SIG-M5 (cell line): ENCODE data around the gene KRTAP29-1.
"Not testable (repeated sequence)": the region's sequence is repeated elsewhere in the genome, so short reads cannot be mapped to it uniquely, and the experiment has no call there.

Experiments
- DNase-seq: peaks from one replicate; lab custom pipeline; 2025; lab: John Stamatoyannopoulos, UW

KRTAP29-1 gene

DNA sequence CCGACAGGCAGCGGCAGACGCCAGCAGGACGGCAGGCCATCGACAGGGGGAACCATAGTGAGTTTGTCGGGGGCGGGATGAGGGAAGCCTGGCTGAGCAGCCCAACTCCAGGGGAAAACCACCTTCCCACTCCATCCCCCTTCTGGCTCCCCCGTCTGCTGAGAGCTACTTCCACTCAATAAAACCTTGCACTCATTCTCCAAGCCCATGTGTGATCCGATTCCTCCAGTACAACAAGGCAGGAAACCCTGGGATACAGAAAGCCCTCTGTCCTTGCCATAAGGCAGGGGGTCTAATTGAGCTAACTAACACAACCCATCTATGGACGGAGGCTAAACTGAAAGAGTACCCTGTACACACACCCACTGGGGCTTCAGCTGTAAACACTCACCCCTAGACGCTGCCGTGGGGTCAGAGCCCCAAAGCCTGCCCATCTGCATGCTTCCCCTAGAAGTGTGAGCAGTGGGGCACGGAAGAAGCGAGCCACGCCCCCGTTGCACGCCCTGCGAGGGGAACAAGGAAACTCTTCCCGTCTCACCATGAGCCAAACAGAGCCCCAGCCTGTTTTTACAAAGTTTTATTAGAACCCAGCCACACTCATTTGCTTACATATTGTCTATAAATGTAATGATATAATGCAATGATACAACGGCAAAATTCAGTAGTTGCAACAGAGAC lies 4.1 kb downstream of the KRTAP29-1 start:
- no peak for DNase-seq

DNA sequence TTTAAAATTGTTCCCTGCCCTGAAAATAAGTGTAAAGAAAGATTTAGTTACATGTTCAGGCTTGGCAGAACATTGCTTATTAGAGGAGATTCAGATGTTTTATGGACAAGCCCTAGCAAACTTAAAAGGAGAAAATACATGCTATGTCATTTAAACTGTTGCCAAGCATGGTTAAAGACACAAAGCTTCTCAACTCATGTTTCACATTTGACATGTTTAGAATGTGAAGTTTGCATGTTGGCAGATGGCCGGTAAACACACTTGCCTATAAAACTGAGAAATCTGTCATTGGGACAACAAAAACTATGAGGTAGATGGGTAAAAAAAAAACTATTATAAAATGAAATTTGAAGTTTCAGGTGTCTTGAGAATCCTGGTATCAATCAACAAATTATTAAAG lies 5.8 kb downstream of the KRTAP29-1 start:
- no peak for DNase-seq

DNA sequence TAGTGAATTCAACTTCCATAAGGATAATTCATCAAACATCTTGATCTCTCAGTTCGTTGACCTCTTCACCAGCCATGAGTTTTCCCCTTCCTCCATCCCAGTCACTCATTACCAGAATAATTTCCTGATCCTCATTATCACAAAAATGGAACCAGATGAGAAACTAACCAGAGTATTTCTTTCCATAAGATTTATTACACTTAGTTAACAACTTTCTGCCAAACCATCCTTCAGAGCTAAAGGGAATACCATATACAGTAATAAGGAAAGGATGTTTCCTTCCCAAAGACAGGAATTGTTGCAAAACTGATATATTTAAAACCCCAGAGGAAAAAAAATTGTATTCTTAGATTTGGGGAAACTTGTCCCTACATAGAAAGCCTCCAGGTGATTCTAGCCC lies 8.6 kb downstream of the KRTAP29-1 start:
- no peak for DNase-seq

DNA sequence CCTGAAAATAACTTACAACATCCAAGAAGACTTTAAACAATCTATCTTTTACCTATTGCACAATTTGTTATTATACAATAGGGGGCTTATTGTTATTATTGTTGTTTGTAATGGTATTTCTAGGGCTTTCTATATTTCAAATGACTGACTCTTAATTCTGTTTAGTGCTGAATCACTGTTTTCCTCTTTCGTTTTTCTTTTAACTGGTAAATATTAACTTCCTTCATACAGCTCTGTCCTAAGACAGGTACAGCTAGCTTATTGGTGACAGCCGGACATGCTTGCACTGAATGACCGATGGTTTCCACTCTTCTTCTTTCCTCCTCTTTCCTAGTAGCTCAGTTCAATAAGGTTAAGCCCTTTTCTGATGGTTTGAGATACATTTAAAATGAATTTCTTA lies 15.6 kb downstream of the KRTAP29-1 start:
- no peak for DNase-seq

DNA sequence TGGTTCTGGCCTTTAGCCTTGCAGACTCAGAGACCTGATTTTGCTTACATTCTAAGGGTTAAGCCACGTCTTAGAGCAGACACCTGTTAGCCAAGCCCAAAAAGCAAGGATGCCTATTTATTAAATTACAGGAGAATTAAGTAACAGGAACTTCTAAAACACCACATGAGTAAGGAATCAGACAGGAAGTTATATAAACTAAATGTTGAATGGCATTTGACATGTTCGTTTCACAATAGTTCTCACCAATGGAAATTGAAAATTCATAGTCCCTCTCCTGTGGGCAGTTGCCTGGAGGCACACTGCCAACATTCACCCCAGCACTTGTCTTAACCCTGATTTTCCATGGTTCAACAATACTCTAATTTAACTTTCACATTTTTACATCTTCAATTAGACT lies 18.1 kb downstream of the KRTAP29-1 start:
- no peak for DNase-seq

DNA sequence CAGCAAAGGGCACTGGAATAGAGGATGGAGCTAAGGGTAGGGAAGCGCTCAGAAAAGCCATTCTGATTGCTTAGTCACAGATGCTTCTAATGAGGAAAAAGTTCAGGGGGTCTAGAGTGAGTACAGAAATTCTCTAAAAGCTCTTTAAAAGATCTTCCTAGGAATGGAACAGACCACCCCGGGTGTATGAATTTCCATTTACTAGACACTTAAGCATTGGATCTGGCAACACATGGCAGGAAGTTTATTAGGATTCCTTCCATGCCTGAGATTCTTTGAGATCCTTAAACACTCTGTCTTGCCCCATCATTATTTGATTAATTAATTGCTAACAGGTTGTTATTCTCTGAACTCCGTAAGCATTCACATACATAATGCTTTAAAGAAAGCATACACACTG lies 18.6 kb downstream of the KRTAP29-1 start:
- no peak for DNase-seq

DNA sequence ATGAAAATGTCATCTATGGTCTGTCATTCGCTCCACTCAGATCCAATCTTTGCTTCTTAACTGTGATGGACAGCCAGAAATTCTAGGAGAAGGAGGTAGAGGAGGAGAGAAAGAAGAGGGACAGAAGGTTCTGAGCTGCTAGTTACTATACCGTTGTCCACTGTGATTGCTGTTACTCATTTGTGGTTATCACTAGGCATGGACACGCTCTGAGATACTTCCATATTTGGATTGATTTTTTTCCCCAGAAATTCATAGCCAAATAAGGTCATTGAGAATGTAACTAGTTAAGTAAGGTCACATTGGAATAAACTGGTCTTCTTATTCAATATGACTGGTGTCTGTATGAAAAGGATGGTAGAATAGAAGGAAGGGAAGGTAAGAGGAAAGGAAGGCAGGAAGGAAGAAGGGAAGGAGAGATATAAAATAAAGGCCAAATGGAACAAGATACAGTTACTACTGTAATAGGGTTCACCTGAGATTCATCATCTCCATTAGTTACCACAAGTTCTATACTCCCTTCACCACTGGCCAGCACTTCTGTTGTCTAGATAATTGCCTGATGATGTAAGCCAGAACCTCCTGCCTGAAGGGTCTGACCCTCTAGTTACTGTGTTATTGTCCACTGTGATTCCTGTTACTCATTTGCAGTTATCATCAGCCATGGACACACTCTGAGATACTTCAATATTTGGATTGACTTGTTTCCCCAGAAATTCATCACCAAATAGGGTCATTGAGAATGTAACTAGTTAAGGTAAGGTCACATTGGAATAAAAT lies 24.3 kb downstream of the KRTAP29-1 start:
- no peak for DNase-seq

DNA sequence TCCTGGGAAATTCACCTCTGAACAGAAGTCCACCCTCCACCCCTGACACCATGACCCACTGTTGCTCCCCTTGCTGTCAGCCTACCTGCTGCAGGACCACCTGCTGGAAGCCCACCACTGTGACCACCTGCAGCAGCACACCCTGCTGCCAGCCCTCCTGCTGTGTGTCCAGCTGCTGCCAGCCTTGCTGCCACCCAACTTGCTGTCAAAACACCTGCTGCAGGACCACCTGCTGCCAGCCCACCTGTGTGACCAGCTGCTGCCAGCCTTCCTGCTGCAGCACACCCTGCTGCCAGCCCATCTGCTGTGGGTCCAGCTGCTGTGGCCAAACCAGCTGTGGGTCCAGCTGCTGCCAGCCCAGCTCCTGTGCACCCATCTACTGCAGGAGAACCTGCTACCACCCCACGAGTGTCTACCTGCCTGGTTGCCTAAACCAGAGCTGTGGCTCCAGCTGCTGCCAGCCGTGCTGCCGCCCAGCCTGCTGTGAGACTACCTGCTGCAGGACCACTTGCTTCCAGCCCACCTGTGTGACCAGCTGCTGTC lies 26.9 kb downstream of the KRTAP29-1 start, which contains the start of gene KRTAP9-7:
Gene KRTAP9-7 (plus strand): TSS at position 51 of the 543 bp plus-strand sequence. CDS start 0 bp downstream, at position 51.
- DNase-seq, result not testable (repeated sequence)

DNA sequence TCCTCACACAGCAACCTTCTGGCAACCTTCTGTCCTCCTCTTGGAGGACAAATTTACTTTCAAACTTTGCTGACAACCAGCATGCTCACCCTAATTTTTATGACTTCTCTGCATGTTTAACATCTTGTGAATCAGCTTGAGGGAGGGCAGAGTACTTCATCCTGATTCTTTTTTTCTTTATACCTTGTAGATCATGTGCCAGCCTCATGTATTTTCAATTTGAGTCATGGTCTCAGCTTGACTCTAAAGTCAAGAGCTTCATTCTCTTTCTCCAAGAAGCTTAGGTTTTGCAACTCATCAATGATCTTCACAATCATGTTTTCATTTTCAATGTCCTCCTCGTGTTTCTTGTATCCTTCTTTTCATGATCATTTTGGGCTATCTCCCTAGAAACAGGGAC lies 30.8 kb downstream of the KRTAP29-1 start:
- no peak for DNase-seq

DNA sequence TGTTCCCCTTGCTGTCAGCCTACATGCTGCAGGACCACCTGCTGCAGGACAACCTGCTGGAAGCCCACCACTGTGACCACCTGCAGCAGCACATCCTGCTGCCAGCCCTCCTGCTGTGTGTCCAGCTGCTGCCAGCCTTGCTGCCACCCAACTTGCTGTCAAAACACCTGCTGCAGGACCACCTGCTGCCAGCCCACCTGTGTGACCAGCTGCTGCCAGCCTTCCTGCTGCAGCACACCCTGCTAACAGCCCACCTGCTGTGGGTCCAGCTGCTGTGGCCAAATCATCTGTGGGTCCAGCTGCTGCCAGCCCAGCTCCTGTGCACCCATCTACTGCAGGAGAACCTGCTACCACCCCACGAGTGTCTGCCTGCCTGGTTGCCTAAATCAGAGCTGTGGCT lies 31.3 kb downstream of the KRTAP29-1 start:
- DNase-seq, result not testable (repeated sequence)

DNA sequence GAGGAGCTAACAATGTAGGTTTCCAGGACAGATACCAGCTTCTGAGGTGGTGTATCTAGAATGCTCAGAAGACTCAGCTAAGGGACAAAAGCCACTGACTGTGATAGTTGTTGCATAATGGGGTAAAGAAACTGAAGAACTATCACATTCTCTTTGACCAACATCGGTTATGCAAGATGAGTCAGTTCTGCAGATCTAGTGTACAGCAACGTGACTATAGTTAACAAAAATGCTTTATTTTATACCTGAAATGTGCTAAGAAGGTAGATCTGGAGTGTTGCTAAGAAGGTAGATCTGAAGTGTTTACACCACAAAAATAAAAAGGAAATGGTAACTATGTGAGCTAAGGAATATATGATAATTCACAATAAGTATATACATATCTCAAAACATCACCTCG lies 34.9 kb downstream of the KRTAP29-1 start:
- no peak for DNase-seq

DNA sequence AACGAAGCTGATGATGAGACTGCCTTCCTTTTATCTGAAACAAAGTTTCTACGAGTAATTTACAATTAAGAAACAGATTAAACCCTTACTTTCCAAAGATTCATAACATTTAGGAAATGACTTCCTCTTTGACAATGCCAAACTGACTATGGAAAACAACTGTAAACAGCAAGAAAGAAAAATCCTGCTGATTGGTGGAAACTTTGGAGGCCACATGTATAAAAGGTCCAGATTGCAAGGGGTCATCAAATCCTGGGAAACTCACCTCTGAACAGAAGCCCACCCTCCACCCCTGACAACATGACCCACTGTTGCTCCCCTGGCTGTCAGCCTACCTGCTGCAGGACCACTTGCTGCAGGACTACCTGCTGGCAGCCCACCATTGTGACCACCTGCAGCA lies 37.6 kb downstream of the KRTAP29-1 start, which contains the start of gene KRTAP9-6:
Gene KRTAP9-6 (plus strand): TSS at position 301 of the 400 bp plus-strand sequence. CDS start 0 bp downstream, at position 301.
- DNase-seq, result no peak

DNA sequence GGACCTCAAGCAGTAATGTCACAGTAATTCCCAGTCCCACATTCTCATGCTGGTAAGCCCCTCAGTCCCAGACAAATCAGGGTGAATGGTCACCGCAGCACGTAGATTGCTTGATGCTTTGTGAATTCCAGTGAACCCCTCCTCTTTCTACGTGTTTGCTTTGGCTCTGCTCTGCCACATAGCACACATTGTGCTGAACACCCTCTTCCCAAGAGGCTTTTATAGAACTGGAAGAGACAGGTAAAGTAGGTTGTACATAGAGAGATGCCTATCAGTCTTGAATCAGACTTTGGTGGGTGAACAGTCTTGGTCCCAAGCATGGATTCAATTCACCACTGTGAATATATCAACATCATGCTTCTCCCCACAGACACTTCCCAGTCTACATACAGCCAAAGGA lies 38.1 kb downstream of the KRTAP29-1 start:
- DNase-seq, result no peak

DNA sequence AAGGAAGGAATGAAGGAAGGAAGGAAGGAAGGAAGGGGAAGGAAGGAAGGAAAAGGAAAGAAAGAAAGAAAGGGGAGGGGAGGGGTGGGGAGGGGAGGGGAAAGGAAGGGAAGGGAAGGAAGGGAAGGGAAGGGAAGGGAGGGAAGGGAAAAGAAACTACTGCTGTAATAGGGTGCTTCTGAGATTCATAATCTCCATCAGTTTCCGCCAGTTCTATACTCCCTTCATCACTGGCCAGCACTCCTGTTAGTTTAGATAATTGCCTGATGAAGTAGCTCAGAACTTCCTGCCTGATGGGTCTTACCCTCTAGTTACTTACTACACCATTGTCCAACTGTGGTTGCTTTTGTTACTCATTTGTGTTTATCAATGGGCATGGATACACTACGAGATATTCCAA lies 39.4 kb downstream of the KRTAP29-1 start:
- DNase-seq, result no peak

DNA sequence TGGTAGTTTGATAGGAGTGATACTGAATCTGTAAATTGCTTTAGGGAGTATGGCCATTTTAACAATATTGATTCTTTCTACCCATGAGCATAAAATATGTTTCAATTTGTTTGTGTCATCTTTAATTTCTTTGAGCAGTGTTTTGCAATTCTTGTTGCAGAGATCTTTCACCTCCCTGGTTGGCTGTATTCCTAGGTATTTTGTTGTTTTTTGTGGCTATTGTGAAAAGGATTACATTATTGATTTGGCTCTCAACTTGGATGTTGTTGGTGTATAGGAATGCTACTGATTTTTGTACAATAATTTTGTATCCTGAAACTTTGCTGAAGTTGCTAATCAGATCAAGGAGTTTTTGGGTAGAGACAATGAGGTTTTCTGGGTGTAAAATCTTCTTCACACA lies 44.2 kb downstream of the KRTAP29-1 start:
- no peak for DNase-seq

DNA sequence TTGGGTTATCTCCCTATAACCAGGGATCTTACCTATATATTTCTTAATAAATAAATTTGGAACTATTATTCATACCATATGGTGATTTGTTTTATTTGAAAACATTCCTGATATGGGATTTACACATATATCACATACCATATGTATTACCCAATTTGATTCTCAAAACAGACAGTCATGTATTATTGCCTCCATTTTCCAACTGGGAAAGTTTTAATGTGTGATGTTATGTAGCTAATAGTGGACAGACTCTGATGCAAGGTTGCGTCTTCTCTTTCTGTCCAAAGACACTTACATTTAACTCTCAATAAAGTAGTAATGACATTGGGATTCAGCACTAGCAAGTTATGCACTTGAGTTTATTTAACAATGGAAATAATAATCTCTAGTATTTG lies 46.4 kb downstream of the KRTAP29-1 start:
- DNase-seq, result no peak

DNA sequence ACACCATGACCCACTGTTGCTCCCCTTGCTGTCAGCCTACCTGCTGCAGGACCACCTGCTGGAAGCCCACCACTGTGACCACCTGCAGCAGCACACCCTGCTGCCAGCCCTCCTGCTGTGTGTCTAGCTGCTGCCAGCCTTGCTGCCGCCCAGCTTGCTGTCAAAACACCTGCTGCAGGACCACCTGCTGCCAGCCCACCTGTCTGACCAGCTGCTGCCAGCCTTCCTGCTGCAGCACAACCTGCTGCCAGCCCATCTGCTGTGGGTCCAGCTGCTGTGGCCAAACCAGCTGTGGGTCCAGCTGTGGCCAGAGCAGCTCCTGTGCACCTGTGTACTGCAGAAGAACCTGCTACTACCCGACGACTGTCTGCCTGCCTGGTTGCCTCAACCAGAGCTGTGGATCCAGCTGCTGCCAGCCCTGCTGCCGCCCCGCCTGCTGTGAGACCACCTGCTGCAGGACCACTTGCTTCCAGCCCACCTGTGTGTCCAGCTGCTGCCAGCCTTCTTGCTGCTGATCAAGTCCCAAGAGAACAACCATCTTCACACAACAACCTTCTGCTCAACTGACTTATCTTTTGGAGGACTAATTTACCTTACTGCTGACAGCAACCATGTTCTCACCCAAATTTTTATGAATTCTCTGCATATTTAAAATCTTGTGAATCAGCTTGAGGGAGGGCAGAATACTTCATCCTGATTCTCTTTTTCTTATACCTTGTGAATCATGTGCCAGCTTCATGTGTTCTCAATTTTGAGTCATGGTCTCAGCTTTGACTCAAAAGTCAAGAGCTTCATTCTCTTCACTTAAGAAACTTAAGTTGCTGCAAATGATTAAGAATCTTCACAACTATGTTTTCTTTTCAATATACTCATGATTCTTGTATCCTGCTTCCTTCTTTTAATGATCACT lies 47.0 kb downstream of the KRTAP29-1 start, which contains the start of gene KRTAP9-9:
Gene KRTAP9-9 (plus strand): TSS at position 4 of the 910 bp plus-strand sequence.
- not testable (repeated sequence) for DNase-seq

DNA sequence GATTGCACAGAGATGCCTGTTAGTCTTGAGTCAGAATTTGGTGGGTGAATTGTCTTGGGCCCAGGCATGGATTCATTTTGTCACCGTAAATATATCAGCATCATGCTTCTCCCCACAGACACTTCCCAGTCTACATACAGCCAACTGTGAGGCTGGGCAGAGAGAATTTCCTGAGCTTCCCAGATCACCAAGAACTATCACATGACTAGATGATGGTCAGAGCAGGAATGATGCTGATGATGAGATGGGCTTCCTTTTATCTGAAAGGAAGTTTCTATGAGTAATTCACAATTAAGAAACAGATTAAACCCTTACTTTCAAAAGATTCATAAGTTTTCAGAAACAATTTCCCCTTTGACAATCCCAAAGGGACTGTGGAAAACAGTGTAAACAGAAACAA lies 47.8 kb downstream of the KRTAP29-1 start:
- no peak for DNase-seq
